ENCODE data around the gene KCNIP4.

The KCNIP4 gene

DNA sequence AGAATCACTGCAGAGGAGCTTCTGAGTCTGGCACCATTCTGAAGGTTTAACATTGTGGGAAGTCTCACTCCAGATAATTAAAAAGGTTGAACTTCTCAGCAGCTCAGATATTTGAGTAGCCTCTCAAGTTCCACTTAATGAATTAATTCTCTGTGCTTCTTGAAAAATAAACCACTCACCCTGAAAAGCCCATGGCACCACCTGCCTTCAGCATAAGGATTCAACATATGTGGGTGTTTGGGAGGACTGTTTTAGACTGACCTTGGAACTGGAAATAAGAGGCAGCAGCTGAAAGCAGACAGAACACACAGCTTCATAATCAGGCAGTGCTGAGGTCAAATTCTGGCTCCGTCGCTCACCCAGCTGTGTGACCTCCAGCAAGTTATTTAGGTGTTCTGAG lies 100.6 kb downstream of the KCNIP4 start:
- H3K4me3 ChIP-seq (replicated peaks; ENCODE audit: low read depth, low read length), result no peak overlapping the region
- TF ChIP-seq, protein P1, sequence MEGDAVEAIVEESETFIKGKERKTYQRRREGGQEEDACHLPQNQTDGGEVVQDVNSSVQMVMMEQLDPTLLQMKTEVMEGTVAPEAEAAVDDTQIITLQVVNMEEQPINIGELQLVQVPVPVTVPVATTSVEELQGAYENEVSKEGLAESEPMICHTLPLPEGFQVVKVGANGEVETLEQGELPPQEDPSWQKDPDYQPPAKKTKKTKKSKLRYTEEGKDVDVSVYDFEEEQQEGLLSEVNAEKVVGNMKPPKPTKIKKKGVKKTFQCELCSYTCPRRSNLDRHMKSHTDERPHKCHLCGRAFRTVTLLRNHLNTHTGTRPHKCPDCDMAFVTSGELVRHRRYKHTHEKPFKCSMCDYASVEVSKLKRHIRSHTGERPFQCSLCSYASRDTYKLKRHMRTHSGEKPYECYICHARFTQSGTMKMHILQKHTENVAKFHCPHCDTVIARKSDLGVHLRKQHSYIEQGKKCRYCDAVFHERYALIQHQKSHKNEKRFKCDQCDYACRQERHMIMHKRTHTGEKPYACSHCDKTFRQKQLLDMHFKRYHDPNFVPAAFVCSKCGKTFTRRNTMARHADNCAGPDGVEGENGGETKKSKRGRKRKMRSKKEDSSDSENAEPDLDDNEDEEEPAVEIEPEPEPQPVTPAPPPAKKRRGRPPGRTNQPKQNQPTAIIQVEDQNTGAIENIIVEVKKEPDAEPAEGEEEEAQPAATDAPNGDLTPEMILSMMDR (IDR thresholded peaks at IDR 0.05; ENCODE audit: low read depth, low read length, missing control alignments), result no peak
- no peak for DNase-seq (ENCODE audit: extremely low read depth, low read depth)

DNA sequence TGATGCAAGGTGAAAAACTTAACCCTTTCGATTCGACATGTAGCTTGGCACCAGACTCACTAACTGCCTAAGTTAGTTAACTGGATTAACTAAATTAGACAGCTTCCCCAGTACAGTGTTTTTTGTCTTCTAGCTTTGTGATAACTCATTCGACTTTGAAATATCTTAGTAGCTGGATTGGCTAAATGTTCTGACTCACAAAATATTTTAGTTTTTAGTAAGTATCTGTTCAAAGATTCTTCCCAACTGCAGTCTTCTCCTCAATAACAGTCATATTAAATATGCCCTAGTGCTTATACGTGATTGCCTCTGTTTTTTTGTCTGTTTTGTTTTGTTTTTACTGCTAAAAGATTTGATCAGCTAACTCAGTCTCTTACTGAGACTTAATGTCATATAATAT lies 102.9 kb downstream of the KCNIP4 start:
- no peak for DNase-seq (ENCODE audit: extremely low read depth, low read depth)
- no peak overlapping the region for H3K4me3 ChIP-seq (replicated peaks; ENCODE audit: low read depth, low read length)
- TF ChIP-seq, protein P1 (IDR thresholded peaks at IDR 0.05; ENCODE audit: low read depth, low read length, missing control alignments), result no peak

DNA sequence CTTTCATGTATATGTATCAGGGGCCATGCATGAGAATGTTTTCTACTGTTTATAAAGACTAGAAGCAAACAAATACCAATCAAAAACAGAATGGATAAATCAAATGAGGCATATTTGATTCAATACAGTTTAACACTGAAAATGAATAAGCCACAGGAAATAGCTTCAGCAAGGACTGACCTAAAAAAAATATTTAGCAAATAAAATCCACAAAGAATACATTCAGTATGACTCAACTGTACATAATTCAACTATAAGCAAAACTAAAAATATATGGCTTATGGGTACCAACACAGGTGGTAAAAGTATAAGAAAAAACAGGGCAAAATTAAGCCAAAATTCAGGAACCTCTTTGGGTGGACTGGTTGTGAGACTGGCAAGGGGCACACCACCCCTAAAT lies 112.9 kb downstream of the KCNIP4 start:
- TF ChIP-seq, protein P1 (IDR thresholded peaks at IDR 0.05; ENCODE audit: low read depth, low read length, missing control alignments), result no peak
- H3K4me3 ChIP-seq (replicated peaks; ENCODE audit: low read depth, low read length), result no peak overlapping the region
- DNase-seq (ENCODE audit: extremely low read depth, low read depth), result no peak

DNA sequence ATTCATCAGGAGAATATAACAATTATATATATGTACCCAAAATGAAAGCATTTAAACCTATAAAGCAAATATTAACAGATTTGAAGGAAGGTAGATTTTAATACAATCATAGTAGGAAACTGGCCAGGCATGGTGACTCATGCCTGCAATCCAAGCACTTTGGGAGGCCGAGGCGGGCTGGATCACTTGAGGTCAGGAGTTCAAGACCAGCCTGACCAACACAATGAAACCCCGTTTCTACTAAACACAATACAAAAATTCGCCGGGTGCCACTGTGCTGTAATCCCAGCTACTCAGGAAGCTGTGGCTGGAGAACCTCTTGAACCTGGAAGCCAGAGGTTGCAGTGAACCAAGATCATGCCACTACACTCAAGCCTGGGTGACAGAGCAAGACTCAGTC lies 118.3 kb downstream of the KCNIP4 start:
- DNase-seq (ENCODE audit: extremely low read depth, low read depth), result no peak
- TF ChIP-seq, protein P1 (IDR thresholded peaks at IDR 0.05; ENCODE audit: low read depth, low read length, missing control alignments), result no peak
- no peak overlapping the region for H3K4me3 ChIP-seq (replicated peaks; ENCODE audit: low read depth, low read length)

DNA sequence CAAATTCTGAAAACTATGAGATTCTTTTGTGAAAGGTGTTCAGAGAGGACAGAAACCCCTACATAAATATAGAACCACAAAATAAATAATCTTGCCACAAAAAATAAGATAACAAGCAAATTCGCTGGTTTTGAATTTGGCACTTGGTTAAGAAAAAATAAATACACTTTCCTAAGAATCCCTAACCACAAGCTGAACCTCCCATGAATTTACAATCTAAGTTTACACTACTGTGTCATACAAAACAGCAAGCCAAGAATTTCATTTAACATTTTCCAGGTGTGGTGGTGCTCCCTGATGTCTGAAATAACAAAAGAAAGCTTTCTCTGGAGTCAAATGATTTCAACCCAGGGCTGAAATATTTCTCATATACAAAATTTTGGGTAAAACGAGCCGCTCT lies 121.0 kb downstream of the KCNIP4 start:
- DNase-seq (ENCODE audit: extremely low read depth, low read depth), result no peak
- TF ChIP-seq, protein P1 (IDR thresholded peaks at IDR 0.05; ENCODE audit: low read depth, low read length, missing control alignments), result no peak
- no peak overlapping the region for H3K4me3 ChIP-seq (replicated peaks; ENCODE audit: low read depth, low read length)

DNA sequence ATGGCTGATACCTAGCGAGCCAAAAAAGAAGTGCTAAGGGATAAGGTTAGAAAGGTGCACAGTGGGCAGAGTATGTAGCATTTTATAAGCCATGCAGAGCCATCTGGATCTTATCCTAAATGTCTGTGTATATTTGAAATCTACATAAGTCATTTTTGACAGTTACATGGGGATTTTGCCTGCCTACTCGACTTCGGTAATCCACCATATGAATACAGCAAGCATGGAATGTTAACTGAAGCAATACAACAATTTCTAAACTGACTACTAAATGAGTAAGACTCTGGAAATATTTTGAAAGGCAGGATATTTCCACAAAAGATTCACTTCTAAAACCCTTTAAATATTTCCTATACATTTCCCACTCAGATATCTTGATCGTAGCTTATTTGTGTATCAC lies 122.5 kb downstream of the KCNIP4 start:
- DNase-seq (ENCODE audit: extremely low read depth, low read depth), result no peak
- no peak overlapping the region for H3K4me3 ChIP-seq (replicated peaks; ENCODE audit: low read depth, low read length)
- TF ChIP-seq, protein P1 (IDR thresholded peaks at IDR 0.05; ENCODE audit: low read depth, low read length, missing control alignments), result no peak

DNA sequence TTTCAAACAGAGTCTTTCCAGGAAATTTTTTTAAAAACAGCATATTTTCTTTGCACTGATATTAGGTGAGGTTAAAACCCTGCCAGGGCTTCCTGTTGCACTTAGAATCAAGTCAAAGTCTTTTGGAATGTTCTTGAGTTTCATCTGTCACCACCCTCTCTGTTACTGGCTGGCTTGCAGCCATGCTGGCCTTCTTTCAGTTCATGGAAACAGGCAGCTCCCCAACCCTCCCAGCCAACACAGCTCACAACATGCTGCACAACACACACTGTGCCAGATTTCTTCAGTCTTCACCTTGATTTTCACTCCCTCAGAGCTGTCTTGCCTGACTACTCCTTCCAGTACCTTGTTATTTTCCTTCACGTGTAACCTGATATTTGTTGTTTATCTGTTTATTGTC lies 129.5 kb downstream of the KCNIP4 start:
- H3K4me3 ChIP-seq (replicated peaks; ENCODE audit: low read depth, low read length), result no peak overlapping the region
- DNase-seq (ENCODE audit: extremely low read depth, low read depth), result no peak
- TF ChIP-seq, protein P1 (IDR thresholded peaks at IDR 0.05; ENCODE audit: low read depth, low read length, missing control alignments), result no peak
